HG03095 (cell line): Measurements from ENCODE around the gene ZNF345.

ENCODE experiments used
- ATAC-seq: cut with Tn5 transposase; IDR thresholded peaks from one replicate; pipeline ENCODE4 v1.9.1; 2021; ENCODE audit warnings: moderate library complexity; ENCODE audit not compliant: unreplicated experiment

The ZNF345 gene

DNA sequence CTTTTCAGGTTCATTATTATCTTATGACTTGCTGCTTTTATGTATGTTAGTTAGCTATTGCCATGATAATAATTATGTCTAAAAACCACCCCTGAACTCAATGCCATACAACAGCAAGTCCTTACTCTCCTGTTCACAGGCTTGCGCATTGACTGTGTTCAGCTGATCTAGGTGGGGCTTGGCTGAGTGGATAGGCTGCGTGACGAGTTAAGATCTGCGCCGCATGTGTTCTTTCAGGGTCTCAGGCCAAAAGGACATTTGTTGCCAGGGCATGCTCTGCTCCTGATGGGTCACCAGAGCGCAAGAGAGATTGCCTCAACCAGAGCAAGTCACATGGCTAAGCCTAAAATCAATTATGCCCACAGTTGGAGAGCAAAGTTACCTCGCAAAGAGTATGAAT, 66.3 kb downstream of the ZNF345 start:
- ATAC-seq: no peak

DNA sequence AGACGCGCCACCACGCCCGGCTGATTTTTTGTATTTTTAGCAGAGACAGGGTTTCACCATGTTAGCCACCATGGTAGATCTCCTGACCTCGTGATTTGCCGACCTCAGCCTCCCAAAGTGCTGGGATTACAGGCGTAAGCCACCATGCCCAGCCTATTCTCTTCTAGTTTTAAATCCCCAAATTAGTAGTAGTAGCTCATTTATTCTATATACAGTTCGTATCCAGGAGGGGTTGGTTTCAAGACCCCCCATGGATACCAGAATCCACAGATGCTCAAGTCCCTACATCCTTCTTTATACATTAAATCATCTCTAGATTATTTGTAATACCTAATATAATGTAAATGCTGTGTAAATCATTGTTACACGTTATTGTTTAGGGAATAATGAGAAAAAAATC, 67.4 kb downstream of the ZNF345 start:
- no peak for ATAC-seq
